Neural crest cell (in vitro differentiated cells): ENCODE measurements around the gene NIPA2. TPM values are rescaled to one million over a fixed set of nuclear protein-coding genes. Genes with fewer than 3 reads are reported as not detected.
A peak's percentile ranks its signal among the peaks of the same experiment; 100 is the strongest.

Experiments used
- DNase-seq: peaks from one replicate; pipeline ENCODE4 v3.0.0; 2021; ENCODE audit warnings: low read depth, mixed read lengths, low spot score
- H3K27ac Mint-ChIP-seq: one replicate; pipeline ENCODE4 v1.8.0; 2021; ENCODE audit warnings: mild to moderate bottlenecking, mixed read lengths; ENCODE audit not compliant: unreplicated experiment
- H3K27me3 Mint-ChIP-seq: 2 replicates; pipeline ENCODE4 v1.8.0; 2021; ENCODE audit warnings: low read depth, mild to moderate bottlenecking, mixed read lengths
- H3K36me3 Mint-ChIP-seq: 2 replicates; pipeline ENCODE4 v1.8.0; 2021; ENCODE audit warnings: low read depth, mild to moderate bottlenecking, mixed read lengths
- H3K4me1 Mint-ChIP-seq: 2 replicates; pipeline ENCODE4 v1.8.0; 2021; ENCODE audit warnings: mixed read lengths
- H3K4me3 Mint-ChIP-seq: one replicate; pipeline ENCODE4 v1.8.0; 2021; ENCODE audit warnings: mild to moderate bottlenecking, mixed read lengths
- H3K9me3 Mint-ChIP-seq: 2 replicates; pipeline ENCODE4 v1.8.0; 2021; ENCODE audit warnings: mixed read lengths
- CTCF ChIP-seq: fragments of 200-600 bp; sonication (generic); conservative IDR thresholded peaks from 2 replicates; pipeline ENCODE4 v1.5.0; 2021; ENCODE audit warnings: antibody characterized with exemption, mild to moderate bottlenecking
- total RNA-seq: library from RNA; stranded (reverse); gene quantifications from 2 replicates; pipeline ENCODE4 v1.2.1, GENCODE V29; 2021

The NIPA2 gene
- total RNA-seq, 1 donor from 2014 or later: 49.9 TPM

DNA sequence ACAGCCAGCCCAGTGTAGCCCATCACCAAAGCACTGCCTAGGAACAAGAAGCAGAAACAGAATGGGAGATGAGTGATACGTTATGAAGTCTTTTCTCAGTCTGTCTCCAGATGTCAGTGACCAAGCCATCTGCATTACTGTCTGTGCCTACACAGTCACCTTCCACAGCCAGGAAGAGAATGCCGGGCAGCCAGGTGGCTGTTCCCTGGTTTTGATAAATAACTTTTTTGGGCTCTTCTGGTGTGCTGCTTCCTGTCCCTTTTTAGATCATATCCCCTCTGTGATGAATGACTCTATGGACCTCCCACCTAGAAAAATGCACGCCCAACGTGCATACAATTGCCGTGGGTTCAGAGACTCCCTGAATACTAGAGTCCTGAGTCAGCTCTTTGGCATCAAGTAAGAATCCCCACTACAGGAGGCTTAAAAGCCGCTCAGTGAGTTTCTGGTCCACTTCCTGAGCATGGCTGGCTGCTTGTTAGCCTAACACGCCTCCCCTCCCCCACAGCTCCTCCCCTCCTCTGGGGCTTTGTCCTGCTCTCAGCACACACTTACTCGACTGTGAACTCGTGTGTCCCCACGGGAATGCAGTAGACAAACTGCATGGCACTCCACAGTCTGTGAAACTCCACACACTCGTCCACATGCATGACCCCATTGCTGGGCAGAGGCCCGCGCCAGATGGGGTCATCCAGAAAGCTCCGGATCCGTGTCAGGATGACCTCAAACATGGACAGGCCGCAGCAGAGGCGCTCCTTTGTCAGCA is 34.7 kb downstream of the NIPA2 start:
- Mint-ChIP-seq H3K4me1 (peaks cover 6% of the 10 kb centered on the region), H3K4me3 (no peak overlapping the region), H3K36me3 (peaks cover 44% of the 10 kb centered on the region), H3K27me3 (no peaks in the 10 kb centered on the region), H3K9me3 (no peaks in the 10 kb centered on the region), H3K27ac (peak overlapping the region; percentile 94)
- no peak for TF ChIP-seq CTCF
- DNase-seq: no peak

GRCh38 chr15:22873841-22874240 is 35.4 kb downstream of the NIPA2 start:
- H3K27ac Mint-ChIP-seq: no peak overlapping the region
- TF ChIP-seq CTCF: no peak
- H3K4me3 Mint-ChIP-seq: no peak overlapping the region
- H3K36me3 Mint-ChIP-seq: peaks cover 42% of the 10 kb centered on the region
- no peaks in the 10 kb centered on the region for H3K27me3 Mint-ChIP-seq
- H3K4me1 Mint-ChIP-seq: peaks cover 6% of the 10 kb centered on the region
- no peaks in the 10 kb centered on the region for H3K9me3 Mint-ChIP-seq
- DNase-seq: no peak

DNA sequence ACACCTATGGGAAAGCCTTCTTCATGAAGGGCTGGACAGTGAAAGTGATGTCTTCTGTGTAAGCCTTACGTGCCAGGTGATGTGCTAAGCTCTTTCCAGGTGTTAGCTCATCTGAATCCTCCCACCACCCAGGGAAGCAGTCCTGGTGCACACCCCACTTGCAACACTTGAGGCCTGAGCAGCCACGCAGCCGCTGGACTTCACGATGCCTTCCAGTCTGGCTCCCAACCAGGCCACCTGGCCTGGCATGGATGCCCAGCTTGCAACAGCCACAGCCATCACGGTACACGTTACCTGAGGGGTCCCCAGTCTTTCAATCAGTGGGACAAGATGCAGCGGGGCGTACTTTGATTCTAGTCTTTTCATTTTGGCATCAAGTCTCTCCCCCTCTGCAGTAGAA is 35.8 kb downstream of the NIPA2 start:
- TF ChIP-seq CTCF: no peak
- no peak overlapping the region for H3K4me3 Mint-ChIP-seq
- H3K4me1 Mint-ChIP-seq: peaks cover 6% of the 10 kb centered on the region
- no peaks in the 10 kb centered on the region for H3K9me3 Mint-ChIP-seq
- H3K36me3 Mint-ChIP-seq: peaks cover 38% of the 10 kb centered on the region
- no peak for DNase-seq
- H3K27ac Mint-ChIP-seq: no peak overlapping the region
- H3K27me3 Mint-ChIP-seq: no peaks in the 10 kb centered on the region

DNA sequence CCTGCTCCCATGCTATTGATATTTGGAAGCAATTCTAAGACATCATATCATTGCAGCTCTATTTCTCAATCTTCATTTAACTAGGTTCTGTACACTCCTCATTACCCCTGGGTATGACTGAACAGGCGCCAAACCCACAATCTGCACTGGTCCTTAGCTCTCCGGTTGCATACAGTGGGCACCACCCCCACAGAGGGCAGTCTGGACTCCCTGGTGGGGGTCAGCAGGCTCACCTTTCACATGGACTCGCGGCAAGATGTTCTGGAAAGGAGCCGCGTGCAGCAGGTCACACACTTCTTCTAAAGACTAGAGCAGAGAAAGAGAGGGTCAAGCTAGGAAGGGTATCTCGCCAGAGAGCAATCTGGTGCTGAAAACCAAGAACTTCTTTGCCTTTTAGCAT is 36.5 kb downstream of the NIPA2 start:
- Mint-ChIP-seq H3K4me1 (peaks cover 6% of the 10 kb centered on the region), H3K36me3 (peaks cover 35% of the 10 kb centered on the region), H3K27ac (no peak overlapping the region), H3K4me3 (no peak overlapping the region), H3K27me3 (no peaks in the 10 kb centered on the region), H3K9me3 (no peaks in the 10 kb centered on the region)
- no peak for DNase-seq
- no peak for TF ChIP-seq CTCF

GRCh38 chr15:22877117-22877516 is 38.7 kb downstream of the NIPA2 start:
- no peaks in the 10 kb centered on the region for H3K27me3 Mint-ChIP-seq
- no peak for TF ChIP-seq CTCF
- H3K4me1 Mint-ChIP-seq: peaks cover 6% of the 10 kb centered on the region
- DNase-seq: no peak
- H3K4me3 Mint-ChIP-seq: no peak overlapping the region
- H3K36me3 Mint-ChIP-seq: peaks cover 26% of the 10 kb centered on the region
- no peak overlapping the region for H3K27ac Mint-ChIP-seq
- no peaks in the 10 kb centered on the region for H3K9me3 Mint-ChIP-seq
